GM08714 (cell line): ENCODE data around the gene RASSF4.
A peak's percentile ranks its signal among the peaks of the same experiment; 100 is the strongest.

Source experiments
- H3K4me3 ChIP-seq: fragments of 200-500 bp; sonication (Bioruptor generic); 2 replicates; pipeline ENCODE4 v1.5.1; 2014; ENCODE audit warnings: mild to moderate bottlenecking, low read length, inconsistent platforms
- ZNF274 ChIP-seq: IDR thresholded peaks from 2 replicates; pipeline ENCODE4 v1.6.1; 2012; ENCODE audit warnings: mild to moderate bottlenecking, low read depth, low read length

The RASSF4 gene

GRCh38 chr10:44959247-44960087, at the start of gene RASSF4:
Gene RASSF4, plus strand, starts transcription at chr10:44959802. Its CDS starts 10,401 bp downstream, at chr10:44970203.
- TF ChIP-seq ZNF274 = no peak
- peak within 1 kb of the TSS; percentile 97 for H3K4me3 ChIP-seq

GRCh38 chr10:44909910-44910309, 49.7 kb upstream of the RASSF4 start:
- no peak for TF ChIP-seq ZNF274
- no peak overlapping the region for H3K4me3 ChIP-seq

GRCh38 chr10:44910602-44911001, 49.0 kb upstream of the RASSF4 start:
- TF ChIP-seq ZNF274 = no peak
- no peak overlapping the region for H3K4me3 ChIP-seq

GRCh38 chr10:44911081-44911540, 48.5 kb upstream of the RASSF4 start, which contains the start of gene TMEM72:
Gene TMEM72, plus strand, starts transcription at chr10:44911337. Its CDS starts 176 bp downstream, at chr10:44911513.
- TF ChIP-seq ZNF274 = no peak
- no peak within 1 kb of the TSS for H3K4me3 ChIP-seq

GRCh38 chr10:44911951-44912350, 47.7 kb upstream of the RASSF4 start:
- no peak for TF ChIP-seq ZNF274
- H3K4me3 ChIP-seq = no peak overlapping the region

GRCh38 chr10:44913350-44914081, 46.1 kb upstream of the RASSF4 start:
- no peak overlapping the region for H3K4me3 ChIP-seq
- no peak for TF ChIP-seq ZNF274

GRCh38 chr10:44914891-44915290, 44.7 kb upstream of the RASSF4 start:
- no peak for TF ChIP-seq ZNF274
- no peak overlapping the region for H3K4me3 ChIP-seq

- H3K4me3 ChIP-seq = no peak overlapping the region
- TF ChIP-seq ZNF274 = no peak
Measured at GRCh38 chr10:44916429-44916828, 43.2 kb upstream of the RASSF4 start.

- H3K4me3 ChIP-seq = no peak overlapping the region
- no peak for TF ChIP-seq ZNF274
Measured at GRCh38 chr10:44917848-44918247, 41.8 kb upstream of the RASSF4 start.

GRCh38 chr10:44920252-44920651, 39.4 kb upstream of the RASSF4 start:
- no peak for TF ChIP-seq ZNF274
- no peak overlapping the region for H3K4me3 ChIP-seq

GRCh38 chr10:44921061-44921460, 38.5 kb upstream of the RASSF4 start:
- TF ChIP-seq ZNF274 = no peak
- no peak overlapping the region for H3K4me3 ChIP-seq

GRCh38 chr10:44921506-44921905, 38.1 kb upstream of the RASSF4 start:
- TF ChIP-seq ZNF274 = no peak
- H3K4me3 ChIP-seq = no peak overlapping the region

- no peak overlapping the region for H3K4me3 ChIP-seq
- no peak for TF ChIP-seq ZNF274
Measured at GRCh38 chr10:44922021-44922420, 37.6 kb upstream of the RASSF4 start.

GRCh38 chr10:44922796-44923545, 36.6 kb upstream of the RASSF4 start:
- TF ChIP-seq ZNF274 = no peak
- no peak overlapping the region for H3K4me3 ChIP-seq
